Measurements from ENCODE around the gene FUT2.

DNA sequence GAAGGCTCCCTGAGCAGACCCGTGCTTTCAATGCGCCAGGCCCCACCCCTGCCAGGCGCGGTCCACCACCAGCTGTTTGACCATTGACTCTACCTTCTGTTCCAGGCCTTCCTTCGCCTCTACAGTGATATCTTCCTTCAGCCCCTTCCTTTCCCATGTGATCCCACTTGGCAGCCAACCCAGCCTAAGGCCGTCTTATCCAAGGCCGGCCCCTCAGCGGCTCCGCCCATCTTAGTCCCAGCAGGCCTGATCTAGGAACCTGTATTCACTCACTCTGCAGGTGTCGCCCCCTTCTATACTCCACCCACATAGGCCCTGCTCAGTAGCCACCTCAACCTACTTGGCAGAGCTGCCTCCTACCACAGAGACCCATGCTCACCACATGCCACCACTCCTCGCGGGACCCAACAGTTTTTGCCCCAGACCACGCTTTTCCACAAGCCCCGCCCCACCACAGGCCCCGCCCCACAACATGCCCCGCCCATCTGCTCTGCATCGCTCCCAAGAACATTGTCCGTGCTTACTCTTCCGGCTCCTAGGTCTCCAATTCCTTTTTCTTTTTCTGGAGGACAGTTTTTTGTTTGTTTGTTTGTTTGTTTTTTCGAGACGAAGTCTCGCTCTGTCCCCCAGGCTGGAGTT is 41.7 kb downstream of the FUT2 start:
- TF ChIP-seq, protein P1, sequence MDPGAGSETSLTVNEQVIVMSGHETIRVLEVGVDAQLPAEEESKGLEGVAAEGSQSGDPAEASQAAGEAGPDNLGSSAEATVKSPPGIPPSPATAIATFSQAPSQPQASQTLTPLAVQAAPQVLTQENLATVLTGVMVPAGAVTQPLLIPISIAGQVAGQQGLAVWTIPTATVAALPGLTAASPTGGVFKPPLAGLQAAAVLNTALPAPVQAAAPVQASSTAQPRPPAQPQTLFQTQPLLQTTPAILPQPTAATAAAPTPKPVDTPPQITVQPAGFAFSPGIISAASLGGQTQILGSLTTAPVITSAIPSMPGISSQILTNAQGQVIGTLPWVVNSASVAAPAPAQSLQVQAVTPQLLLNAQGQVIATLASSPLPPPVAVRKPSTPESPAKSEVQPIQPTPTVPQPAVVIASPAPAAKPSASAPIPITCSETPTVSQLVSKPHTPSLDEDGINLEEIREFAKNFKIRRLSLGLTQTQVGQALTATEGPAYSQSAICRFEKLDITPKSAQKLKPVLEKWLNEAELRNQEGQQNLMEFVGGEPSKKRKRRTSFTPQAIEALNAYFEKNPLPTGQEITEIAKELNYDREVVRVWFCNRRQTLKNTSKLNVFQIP (CRISPR knock-in tag; IDR thresholded peaks at IDR 0.05; ENCODE audit: borderline replicate concordance, low read depth), result no peak
- TF ChIP-seq, protein P2, sequence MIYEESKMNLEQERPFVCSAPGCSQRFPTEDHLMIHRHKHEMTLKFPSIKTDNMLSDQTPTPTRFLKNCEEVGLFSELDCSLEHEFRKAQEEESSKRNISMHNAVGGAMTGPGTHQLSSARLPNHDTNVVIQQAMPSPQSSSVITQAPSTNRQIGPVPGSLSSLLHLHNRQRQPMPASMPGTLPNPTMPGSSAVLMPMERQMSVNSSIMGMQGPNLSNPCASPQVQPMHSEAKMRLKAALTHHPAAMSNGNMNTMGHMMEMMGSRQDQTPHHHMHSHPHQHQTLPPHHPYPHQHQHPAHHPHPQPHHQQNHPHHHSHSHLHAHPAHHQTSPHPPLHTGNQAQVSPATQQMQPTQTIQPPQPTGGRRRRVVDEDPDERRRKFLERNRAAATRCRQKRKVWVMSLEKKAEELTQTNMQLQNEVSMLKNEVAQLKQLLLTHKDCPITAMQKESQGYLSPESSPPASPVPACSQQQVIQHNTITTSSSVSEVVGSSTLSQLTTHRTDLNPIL (CRISPR knock-in tag; IDR thresholded peaks at IDR 0.05; ENCODE audit: low read depth), result no peak
- TF ChIP-seq PPARA (CRISPR knock-in tag; IDR thresholded peaks at IDR 0.05; ENCODE audit: borderline replicate concordance) (no peak), ZFP3 (CRISPR knock-in tag; IDR thresholded peaks at IDR 0.05) (no peak), ARNTL (CRISPR knock-in tag; IDR thresholded peaks at IDR 0.05; ENCODE audit: borderline replicate concordance, low read depth) (no peak), GLIS3 (CRISPR knock-in tag; IDR thresholded peaks at IDR 0.05) (no peak), RARB (CRISPR knock-in tag; IDR thresholded peaks at IDR 0.05) (no peak), ZFP30 (CRISPR knock-in tag; IDR thresholded peaks at IDR 0.05) (no peak), OSR1 (CRISPR knock-in tag; IDR thresholded peaks at IDR 0.05) (no peak), ZNF8 (CRISPR knock-in tag; IDR thresholded peaks at IDR 0.05) (no peak)
- TF ChIP-seq, protein P3, sequence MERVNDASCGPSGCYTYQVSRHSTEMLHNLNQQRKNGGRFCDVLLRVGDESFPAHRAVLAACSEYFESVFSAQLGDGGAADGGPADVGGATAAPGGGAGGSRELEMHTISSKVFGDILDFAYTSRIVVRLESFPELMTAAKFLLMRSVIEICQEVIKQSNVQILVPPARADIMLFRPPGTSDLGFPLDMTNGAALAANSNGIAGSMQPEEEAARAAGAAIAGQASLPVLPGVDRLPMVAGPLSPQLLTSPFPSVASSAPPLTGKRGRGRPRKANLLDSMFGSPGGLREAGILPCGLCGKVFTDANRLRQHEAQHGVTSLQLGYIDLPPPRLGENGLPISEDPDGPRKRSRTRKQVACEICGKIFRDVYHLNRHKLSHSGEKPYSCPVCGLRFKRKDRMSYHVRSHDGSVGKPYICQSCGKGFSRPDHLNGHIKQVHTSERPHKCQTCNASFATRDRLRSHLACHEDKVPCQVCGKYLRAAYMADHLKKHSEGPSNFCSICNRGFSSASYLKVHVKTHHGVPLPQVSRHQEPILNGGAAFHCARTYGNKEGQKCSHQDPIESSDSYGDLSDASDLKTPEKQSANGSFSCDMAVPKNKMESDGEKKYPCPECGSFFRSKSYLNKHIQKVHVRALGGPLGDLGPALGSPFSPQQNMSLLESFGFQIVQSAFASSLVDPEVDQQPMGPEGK (CRISPR knock-in tag; IDR thresholded peaks at IDR 0.05; ENCODE audit: borderline replicate concordance), result no peak

All from SK-N-SH treated with all-trans-retinoic acid at 6 μM for 48 hours (cell line).